A375 (cell line): ENCODE data around the gene UXS1. TPM values are rescaled to one million over a fixed set of nuclear protein-coding genes. Genes with fewer than 3 reads are reported as not detected.

ENCODE experiments used
- total RNA-seq: library from RNA; depleted of rRNA; stranded (reverse); fragments of >200 nt; shearing (Covaris generic); gene quantifications from 2 replicates; pipeline ENCODE4 v1.2.3, GENCODE V29; 2014; rRNA removed

The UXS1 gene
- 25.8 and 29.2 TPM in 2 replicates for total RNA-seq

DNA sequence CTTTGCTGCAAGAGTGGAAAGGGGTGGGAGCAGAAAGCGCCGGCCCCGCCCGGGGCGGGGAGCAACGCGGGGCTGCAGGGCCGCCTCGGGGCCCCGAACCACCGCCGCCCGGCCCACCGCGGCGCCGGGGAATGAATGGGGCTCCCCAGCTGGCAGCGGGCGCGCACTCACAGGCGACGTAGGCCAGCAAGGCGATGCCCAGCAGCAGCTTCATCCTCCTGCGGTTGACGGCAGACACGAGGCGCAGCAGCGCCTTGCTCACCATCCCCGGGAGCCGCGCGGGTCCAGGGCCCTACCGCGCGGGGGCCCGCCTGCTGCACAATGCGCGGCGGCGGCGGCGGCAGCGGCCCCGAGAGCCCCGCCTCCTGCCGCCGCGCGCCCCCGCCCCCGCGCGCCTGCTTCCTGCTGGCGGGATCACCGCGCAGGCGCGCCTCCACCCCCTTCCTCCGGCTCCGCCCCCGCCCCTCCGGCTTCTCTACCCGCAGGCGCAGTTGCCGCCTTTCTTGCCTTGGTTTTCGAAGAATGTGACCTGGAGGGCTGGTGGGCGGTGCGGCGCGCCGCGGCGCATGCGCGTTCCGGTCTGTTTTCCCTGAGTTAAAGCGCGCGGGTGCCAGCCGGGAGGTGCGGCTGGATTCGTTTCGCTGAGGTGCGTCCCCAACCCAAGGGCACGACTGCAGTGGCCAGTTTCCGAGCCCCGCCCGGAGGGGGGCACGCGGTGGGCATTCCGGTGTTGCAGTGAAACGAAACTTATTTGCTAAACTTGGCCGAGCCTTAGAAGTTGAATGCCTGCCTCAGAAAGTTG, at the start of gene UXS1:
Gene UXS1 (minus strand): TSS at position 325 of the 802 bp plus-strand sequence. CDS start 60 bp downstream, at position 265.

